ENCODE data around the gene ACSF3. TPM values are rescaled to one million over a fixed set of nuclear protein-coding genes. Genes with fewer than 3 reads are reported as not detected.

The ACSF3 gene
- total RNA-seq, 1 experiment from 2014 or later = 33.5 TPM

DNA sequence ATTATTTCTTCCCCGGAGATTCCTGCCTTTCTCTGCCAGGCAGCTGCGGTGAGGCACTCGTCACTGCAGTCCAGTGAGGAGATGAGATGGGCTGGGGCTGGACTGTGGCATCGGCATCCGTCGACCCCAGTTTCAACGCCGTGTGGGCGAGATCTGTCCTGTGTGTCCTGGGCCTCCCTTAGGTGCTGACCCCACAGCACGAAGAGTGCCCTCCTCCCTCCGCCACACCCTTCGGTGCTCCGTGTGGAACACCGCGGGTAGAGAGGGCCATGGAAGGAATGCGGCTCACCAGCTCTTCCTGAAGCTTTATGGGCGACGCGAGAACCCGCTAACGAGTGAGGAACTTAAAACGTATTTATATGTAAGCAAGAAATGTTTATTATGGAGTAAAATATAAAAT lies 17.6 kb downstream of the ACSF3 start:
- Histone ChIP-seq H3K27ac (ENCODE audit: low read length) (no peak overlapping the region), H4K20me1 (ENCODE audit: low read length) (no peaks in the 10 kb centered on the region), H2AFZ (ENCODE audit: low read length) (no peak overlapping the region), H3K4me3 (ENCODE audit: low read length) (no peak overlapping the region), H3K27me3 (ENCODE audit: low read length) (no peaks in the 10 kb centered on the region), H3K9me2 (replicated peaks; ENCODE audit: low read length) (no peaks in the 10 kb centered on the region), H3K9ac (ENCODE audit: low read length) (no peak overlapping the region), H3K4me2 (ENCODE audit: low read length) (no peak overlapping the region), H3K9me3 (ENCODE audit: low read length) (no peaks in the 10 kb centered on the region), H3K4me1 (ENCODE audit: insufficient read depth, low read length) (no peaks in the 10 kb centered on the region), H3K36me3 (ENCODE audit: low read depth, low read length) (no peaks in the 10 kb centered on the region), H3K79me2 (ENCODE audit: low read length) (no peaks in the 10 kb centered on the region), H3F3A (ENCODE audit: low read length, unreplicated experiment) (no peaks in the 10 kb centered on the region)
- ChIA-PET POLR2A (ENCODE audit: unreplicated experiment) (no interaction called here), CTCF (no interaction called here)
- intact Hi-C loops (cut with micrococcal nuclease) = no loop called here
- TF ChIP-seq, protein P1, sequence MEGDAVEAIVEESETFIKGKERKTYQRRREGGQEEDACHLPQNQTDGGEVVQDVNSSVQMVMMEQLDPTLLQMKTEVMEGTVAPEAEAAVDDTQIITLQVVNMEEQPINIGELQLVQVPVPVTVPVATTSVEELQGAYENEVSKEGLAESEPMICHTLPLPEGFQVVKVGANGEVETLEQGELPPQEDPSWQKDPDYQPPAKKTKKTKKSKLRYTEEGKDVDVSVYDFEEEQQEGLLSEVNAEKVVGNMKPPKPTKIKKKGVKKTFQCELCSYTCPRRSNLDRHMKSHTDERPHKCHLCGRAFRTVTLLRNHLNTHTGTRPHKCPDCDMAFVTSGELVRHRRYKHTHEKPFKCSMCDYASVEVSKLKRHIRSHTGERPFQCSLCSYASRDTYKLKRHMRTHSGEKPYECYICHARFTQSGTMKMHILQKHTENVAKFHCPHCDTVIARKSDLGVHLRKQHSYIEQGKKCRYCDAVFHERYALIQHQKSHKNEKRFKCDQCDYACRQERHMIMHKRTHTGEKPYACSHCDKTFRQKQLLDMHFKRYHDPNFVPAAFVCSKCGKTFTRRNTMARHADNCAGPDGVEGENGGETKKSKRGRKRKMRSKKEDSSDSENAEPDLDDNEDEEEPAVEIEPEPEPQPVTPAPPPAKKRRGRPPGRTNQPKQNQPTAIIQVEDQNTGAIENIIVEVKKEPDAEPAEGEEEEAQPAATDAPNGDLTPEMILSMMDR (conservative IDR thresholded peaks at IDR 0.05; ENCODE audit: low read depth, low read length) = no peak
- no peak for TF ChIP-seq EZH2phosphoT487 (IDR thresholded peaks at IDR 0.05; ENCODE audit: borderline replicate concordance, low read length)
- TF ChIP-seq EZH2 (IDR thresholded peaks at IDR 0.05; ENCODE audit: low read length, unreplicated experiment) = no peak
- no peak for DNase-seq
- BruUV-seq (replicated peaks) = no TSS peak
- no peak for ATAC-seq

DNA sequence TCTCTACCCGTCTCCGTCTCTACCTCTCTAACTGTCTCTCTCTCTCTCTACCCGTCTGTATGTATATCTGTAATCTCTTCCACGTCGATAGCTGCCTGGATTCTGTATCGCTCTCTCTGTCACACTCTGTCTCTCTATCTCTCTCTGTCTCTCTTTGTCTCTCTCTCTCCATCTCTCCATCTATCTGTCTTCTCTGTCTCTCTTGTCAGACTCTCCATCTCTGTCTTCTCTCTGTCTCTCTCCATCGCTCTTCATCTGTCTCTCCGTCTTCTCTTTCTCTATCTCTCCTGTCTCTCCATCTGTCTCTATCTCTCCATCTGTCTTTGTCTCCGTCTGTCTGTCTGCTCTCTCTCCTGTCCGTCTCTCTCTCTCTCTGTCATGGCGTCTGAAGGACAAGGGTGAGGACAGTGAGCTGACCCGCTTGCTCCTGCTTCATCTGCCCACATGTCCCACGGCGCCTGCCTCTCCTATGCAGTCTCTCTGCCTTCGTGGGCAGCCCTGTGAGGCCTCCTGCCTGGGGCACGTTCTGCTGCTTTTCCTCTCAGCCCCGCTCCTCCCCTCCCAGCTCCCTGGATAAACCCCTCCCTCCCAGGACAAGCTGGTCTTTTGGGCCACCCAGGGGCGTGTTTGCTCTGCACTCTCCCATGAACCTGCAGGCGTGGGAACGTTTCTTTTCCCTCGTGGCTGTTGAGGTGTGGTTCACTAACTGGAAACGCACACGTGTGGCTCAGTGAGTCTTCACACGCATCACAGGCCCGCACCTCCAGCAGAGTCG lies 18.9 kb downstream of the ACSF3 start:
- Histone ChIP-seq H4K20me1 (ENCODE audit: low read length) (no peaks in the 10 kb centered on the region), H3K9ac (ENCODE audit: low read length) (no peak overlapping the region), H3K9me2 (replicated peaks; ENCODE audit: low read length) (no peaks in the 10 kb centered on the region), H3K4me3 (ENCODE audit: low read length) (no peak overlapping the region), H3K36me3 (ENCODE audit: low read depth, low read length) (no peaks in the 10 kb centered on the region), H3F3A (ENCODE audit: low read length, unreplicated experiment) (no peaks in the 10 kb centered on the region), H3K4me2 (ENCODE audit: low read length) (no peak overlapping the region), H3K27ac (ENCODE audit: low read length) (no peak overlapping the region), H3K9me3 (ENCODE audit: low read length) (no peaks in the 10 kb centered on the region), H3K79me2 (ENCODE audit: low read length) (no peaks in the 10 kb centered on the region), H3K27me3 (ENCODE audit: low read length) (no peaks in the 10 kb centered on the region), H3K4me1 (ENCODE audit: insufficient read depth, low read length) (no peaks in the 10 kb centered on the region), H2AFZ (ENCODE audit: low read length) (no peak overlapping the region)
- TF ChIP-seq EZH2 (IDR thresholded peaks at IDR 0.05; ENCODE audit: low read length, unreplicated experiment) (no peak), EZH2phosphoT487 (IDR thresholded peaks at IDR 0.05; ENCODE audit: borderline replicate concordance, low read length) (no peak)
- TF ChIP-seq, protein P1 (conservative IDR thresholded peaks at IDR 0.05; ENCODE audit: low read depth, low read length) = no peak
- no TSS peak for BruUV-seq (replicated peaks)
- intact Hi-C loops (cut with micrococcal nuclease) = no loop called here
- CTCF ChIA-PET = no interaction called here
- ATAC-seq (no peak), DNase-seq (no peak)
- POLR2A ChIA-PET (ENCODE audit: unreplicated experiment) = no interaction called here

DNA sequence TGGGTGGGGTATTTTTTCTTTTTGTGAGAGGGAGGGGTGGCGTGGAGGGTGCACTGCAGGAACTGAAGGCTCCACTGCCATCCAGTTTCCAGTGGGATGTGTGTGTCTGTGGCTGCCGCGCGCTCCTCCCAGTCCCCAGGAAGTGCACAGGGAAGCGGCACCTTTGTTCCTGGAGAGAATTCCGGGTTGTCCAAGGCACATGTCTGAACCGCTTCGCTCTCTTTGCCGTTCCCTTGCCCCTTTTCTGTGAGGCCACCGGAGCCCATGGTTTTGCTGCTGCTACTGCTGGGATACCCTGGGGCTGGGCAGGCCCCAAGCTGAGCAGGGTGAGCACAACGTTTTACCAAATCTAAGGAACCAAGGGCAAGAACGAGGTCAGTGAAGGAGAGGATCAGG lies 19.5 kb downstream of the ACSF3 start:
- BruUV-seq (replicated peaks) = no TSS peak
- Histone ChIP-seq H3K4me1 (ENCODE audit: insufficient read depth, low read length) (no peaks in the 10 kb centered on the region), H3K9ac (ENCODE audit: low read length) (no peak overlapping the region), H2AFZ (ENCODE audit: low read length) (no peak overlapping the region), H3K27ac (ENCODE audit: low read length) (no peak overlapping the region), H4K20me1 (ENCODE audit: low read length) (no peaks in the 10 kb centered on the region), H3K9me2 (replicated peaks; ENCODE audit: low read length) (no peaks in the 10 kb centered on the region), H3K4me2 (ENCODE audit: low read length) (no peak overlapping the region), H3K4me3 (ENCODE audit: low read length) (no peak overlapping the region), H3K27me3 (ENCODE audit: low read length) (no peaks in the 10 kb centered on the region), H3K36me3 (ENCODE audit: low read depth, low read length) (no peaks in the 10 kb centered on the region), H3F3A (ENCODE audit: low read length, unreplicated experiment) (no peaks in the 10 kb centered on the region), H3K9me3 (ENCODE audit: low read length) (no peaks in the 10 kb centered on the region), H3K79me2 (ENCODE audit: low read length) (no peaks in the 10 kb centered on the region)
- CTCF ChIA-PET = no interaction called here
- no peak for ATAC-seq
- intact Hi-C loops (cut with micrococcal nuclease) = no loop called here
- DNase-seq = no peak
- POLR2A ChIA-PET (ENCODE audit: unreplicated experiment) = no interaction called here
- TF ChIP-seq, protein P1 (conservative IDR thresholded peaks at IDR 0.05; ENCODE audit: low read depth, low read length) = no peak
- TF ChIP-seq EZH2phosphoT487 (IDR thresholded peaks at IDR 0.05; ENCODE audit: borderline replicate concordance, low read length) = no peak
- TF ChIP-seq EZH2 (IDR thresholded peaks at IDR 0.05; ENCODE audit: low read length, unreplicated experiment) = no peak
